HG03442 (cell line): Measurements from ENCODE around the gene RPS13.
"Not testable (repeated sequence)": the region's sequence is repeated elsewhere in the genome, so short reads cannot be mapped to it uniquely, and the experiment has no call there.

Source experiments
- ATAC-seq: cut with Tn5 transposase; IDR thresholded peaks from one replicate; pipeline ENCODE4 v1.9.1; 2021; ENCODE audit warnings: mild to moderate bottlenecking, moderate library complexity; ENCODE audit not compliant: unreplicated experiment

Gene RPS13

DNA sequence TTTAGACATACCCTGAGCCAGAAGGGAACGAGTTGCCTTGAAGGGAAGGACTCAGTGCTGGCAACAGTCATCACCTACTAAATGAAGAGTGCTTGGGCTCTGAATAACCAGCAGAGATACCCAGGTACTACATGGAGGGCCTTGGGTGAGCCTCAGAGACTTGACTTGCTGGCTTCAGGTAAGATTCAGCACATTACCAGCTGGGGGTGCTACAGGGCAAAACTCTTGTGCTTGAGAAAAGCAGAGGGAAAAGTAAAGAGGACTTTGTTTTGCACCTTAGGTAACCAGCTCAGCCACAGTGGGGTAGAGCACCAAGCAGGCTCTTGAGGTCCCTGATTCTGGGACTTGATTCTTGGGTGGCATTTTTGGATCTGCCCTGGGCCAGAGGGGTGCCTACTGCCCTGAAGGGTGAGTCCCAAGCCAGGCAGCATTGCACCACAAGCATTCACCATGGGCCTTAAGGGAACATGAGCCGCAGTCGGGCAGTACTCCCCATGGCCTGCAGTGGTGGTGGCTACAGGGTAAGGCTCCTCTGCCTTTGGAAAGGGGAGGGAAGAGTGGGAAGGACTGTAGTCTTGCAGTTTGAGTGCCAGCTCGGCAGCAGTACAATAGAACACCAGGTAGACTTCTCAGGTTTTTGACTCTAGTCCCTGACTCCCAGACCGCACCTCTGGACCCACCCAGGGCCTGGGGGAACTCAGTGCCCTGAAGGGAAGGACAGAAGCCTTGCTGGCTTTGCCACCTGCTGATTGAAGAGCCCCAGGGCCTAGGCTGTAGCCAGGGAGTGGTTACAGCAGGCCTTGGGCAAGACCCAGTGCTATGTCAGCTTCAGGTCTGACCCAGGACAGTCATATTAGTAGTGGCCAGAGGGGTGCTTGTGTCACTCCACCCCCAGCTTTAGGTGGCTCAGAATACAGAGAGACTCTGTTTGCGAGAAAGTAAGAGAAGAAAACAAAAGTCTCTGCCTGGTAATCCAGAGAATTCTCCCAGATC lies 40.5 kb downstream of the RPS13 start:
- ATAC-seq, result no peak

DNA sequence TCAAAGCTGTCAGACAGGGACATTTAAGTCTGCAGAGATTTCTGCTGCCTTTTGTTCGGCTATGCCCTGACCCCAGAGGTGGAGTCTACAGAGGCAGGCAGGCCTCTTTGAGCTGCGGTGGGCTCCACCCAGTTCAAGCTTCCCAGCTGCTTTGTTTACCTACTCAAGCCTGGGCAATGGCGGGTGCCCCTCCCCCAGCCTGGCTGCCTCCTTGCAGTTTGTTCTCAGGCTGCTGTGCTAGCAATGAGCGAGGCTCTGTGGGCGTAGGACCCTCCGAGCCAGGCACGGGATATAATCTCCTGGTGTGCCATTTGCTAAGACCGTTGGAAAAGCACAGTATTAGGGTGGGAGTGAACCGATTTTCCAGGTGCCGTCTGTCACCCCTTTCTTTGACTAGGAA lies 43.4 kb downstream of the RPS13 start:
- not testable (repeated sequence) for ATAC-seq

GRCh38 chr11:17026487-17027082 lies 50.9 kb downstream of the RPS13 start:
- no peak for ATAC-seq

GRCh38 chr11:17024924-17025323 lies 52.5 kb downstream of the RPS13 start:
- ATAC-seq, result no peak
